Stimulated activated CD4-positive, alpha-beta T cell treated with anti-CD3 and anti-CD28 coated beads, Interleukin-2, amount 100 ng/mL, for 24 hours (primary cell): Measurements from ENCODE around the gene NEK7.

Experiments
- DNase-seq, 2 donors: peaks; one replicate each; pipeline ENCODE4 v3.0.0-alpha.2; 2020

The NEK7 gene

DNA sequence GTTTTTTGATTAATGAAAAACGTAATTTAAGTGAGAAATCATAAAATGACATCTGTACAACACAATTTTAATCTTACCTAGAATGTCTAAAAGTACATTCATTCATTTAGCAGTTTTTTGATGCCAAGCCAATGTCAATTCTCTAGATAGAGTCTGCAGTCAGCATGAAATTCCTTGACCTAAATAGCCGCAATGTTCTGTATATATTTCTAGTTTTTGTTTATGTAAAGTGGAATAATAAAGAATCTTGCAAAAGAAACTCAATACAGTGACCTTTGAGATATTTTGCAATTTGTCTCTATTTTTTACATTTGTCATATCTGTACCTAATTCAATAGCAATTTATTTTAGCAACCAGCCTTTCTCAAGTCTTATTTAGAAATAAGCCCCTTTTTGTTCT lies 207.7 kb downstream of the NEK7 start:
- DNase-seq: no peak

DNA sequence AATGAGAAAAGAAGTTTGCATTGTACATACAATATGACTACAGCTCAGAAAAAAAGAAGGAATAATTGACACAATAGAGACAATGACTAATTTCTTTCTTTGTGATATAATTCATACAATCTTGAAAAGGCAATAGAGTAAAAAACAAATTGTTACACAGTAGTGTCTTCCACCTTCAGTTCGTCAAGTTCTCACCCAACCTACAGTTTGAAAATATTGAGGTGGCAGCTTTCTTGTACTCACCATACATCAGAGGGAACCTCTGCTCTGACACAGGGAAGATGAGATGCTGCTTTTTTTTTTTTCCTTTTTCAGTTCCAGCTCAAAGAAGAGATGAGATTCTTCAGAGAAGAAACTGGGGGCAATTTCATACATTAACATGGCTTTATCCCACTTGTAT lies 210.5 kb downstream of the NEK7 start:
- no peak for DNase-seq

DNA sequence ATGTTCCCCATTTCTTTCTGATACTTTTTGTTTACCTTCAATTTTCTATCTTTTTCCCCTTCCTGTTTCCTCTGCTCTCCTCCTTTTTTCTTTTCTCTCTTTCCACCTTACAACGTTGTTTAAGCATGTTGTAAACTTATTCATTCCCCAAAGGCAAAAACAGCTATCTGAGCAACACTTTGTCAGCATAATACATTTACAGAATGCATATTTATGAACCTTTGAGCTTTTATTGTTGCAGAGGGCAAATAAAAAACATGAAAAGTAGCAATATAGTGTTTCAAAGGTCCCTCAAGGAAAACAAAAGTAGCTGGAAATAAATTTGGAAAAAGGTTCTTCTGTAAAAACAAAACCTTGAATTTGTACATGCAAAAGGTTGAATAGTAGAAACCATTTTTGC lies 214.2 kb downstream of the NEK7 start:
- DNase-seq: no peak
